ENCODE measurements around the gene SLC44A4. TPM values are rescaled to one million over a fixed set of nuclear protein-coding genes. Genes with fewer than 3 reads are reported as not detected.

Gene SLC44A4
- polyA plus RNA-seq, 1 of the 3 experiments (the other 2 are of a cell fraction), result 0.26 TPM

DNA sequence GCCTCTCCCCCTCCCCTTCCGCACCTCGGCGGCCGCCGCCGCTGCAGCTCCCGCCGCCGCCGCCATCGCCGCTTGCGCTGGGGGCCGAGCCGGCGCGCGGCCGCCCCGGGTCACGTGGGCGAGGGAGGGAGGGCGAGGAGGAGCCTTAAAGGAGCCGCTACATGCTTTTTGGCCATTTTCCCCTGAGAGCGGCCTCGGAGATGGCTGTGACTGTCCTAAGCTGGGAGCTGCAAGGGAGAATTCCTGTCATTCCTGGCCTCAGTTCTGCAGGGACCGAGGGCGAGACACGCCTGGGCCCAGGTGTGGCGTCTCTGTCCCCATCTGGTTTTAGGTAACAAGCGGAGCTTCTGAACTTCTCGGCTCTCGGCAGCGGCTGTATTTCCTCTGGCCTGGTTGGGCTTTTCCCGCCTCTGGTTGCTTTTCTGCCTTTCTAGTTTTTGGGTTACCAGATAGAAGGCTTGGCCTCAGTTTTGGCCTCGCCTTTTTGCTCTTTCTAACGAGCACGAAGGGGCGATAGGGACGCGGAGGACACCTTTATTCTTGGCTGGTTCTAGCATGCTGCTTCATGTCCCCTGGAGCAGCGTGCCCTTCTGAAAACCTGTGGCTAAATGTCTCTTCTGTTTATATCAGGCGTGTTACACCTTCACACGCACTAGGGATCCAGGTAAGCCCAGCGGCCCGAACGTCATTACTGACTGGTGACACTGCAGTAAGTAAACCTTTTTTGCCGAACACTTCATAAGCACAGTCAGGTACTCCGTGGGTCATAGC lies 19.0 kb upstream of the SLC44A4 start, which contains the start of gene EHMT2:
TSS of gene EHMT2 (minus strand) at position 87 of the 771 bp plus-strand sequence. CDS start at position 66, 21 bp downstream.
- no peaks in the 10 kb centered on the region for H4K20me1 ChIP-seq (ENCODE audit: insufficient read depth)
- CTCF ChIA-PET, result interaction anchor here (0.8 to 1.6 kb wide), 8 partner anchors 9 to 351 kb away, joined by 3 to 8 read pairs (median 3); partner anchors contain the start of genes ATP6V1G2 and DDAH2
- no peaks in the 10 kb centered on the region for H3K27me3 ChIP-seq (ENCODE audit: insufficient read depth)
- peak; percentile 94 for DNase-seq
- peaks cover 12% of the 10 kb centered on the region for H3F3A ChIP-seq (replicated peaks; ENCODE audit: insufficient read depth)
- H3K36me3 ChIP-seq (replicated peaks in 1 of 2; ENCODE audit: control insufficient read depth in 1 of 2, insufficient read depth in 2 of 2, low read length in 1 of 2), result peaks cover 18 to 28% of the 10 kb centered on the region in 2 experiments
- peak within 1 kb of the TSS; percentile 41 to 80 for H3K27ac ChIP-seq (ENCODE audit: low read depth in 2 of 2, low read length in 1 of 2)
- H3K9ac ChIP-seq, result peak within 1 kb of the TSS; percentile 76
- H3K9me2 ChIP-seq, result no peaks in the 10 kb centered on the region
- H3K9me3 ChIP-seq, result no peaks in the 10 kb centered on the region
- POLR2A ChIA-PET, result interaction anchor here (0.5 to 1.8 kb wide), 12 partner anchors 9 to 1520 kb away, joined by 3 to 5 read pairs (median 4); partner anchors contain the start of genes CUTA, HSPA1A, HSPA1L and MSH5
- peak within 1 kb of the TSS; percentile 91 for H3K4me2 ChIP-seq
- H3K79me2 ChIP-seq (ENCODE audit: insufficient read depth), result peaks cover 20% of the 10 kb centered on the region; the same call in 1 of the 2 replicates
- peak within 1 kb of the TSS; percentile 71; the same call in 1 of the 2 replicates for H2AFZ ChIP-seq (ENCODE audit: low read depth)
- peaks cover 5 to 38% of the 10 kb centered on the region in 2 experiments for H3K4me1 ChIP-seq (ENCODE audit: control insufficient read depth in 1 of 2, insufficient read depth in 2 of 2, low read depth in 1 of 2, low read length in 1 of 2)
- H3K4me3 ChIP-seq (ENCODE audit: low read depth in 2 of 2, low read length in 1 of 2), result peak within 1 kb of the TSS; percentile 89 to 94
- WGBS (ENCODE audit: low lambda C conversion rate), result 2% methylated on average over 22 of the region's 49 CpGs
- TF ChIP-seq TAF1 (IDR thresholded peaks at IDR 0.05; ENCODE audit: borderline replicate concordance, low read depth, low read length) (0 out of 2 replicates have a peak, but pooled peaks have one; percentile 51), YY1 (IDR thresholded peaks at IDR 0.05; ENCODE audit: low read depth) (peak; percentile 73; the same call in 1 of the 2 replicates), EP300 (IDR thresholded peaks at IDR 0.05; ENCODE audit: borderline replicate concordance in 1 of 2, low read depth in 1 of 2, low read length in 1 of 2) (no peak), MXI1 (IDR thresholded peaks at IDR 0.05; ENCODE audit: low read depth, low read length) (no peak; the same call in 1 of the 2 replicates), TEAD4 (IDR thresholded peaks at IDR 0.05; ENCODE audit: borderline replicate concordance, insufficient read depth) (no peak), GATA2 (CRISPR knock-in tag; IDR thresholded peaks at IDR 0.05) (no peak), RFX5 (IDR thresholded peaks at IDR 0.05; ENCODE audit: low read length) (no peak), SIN3A (IDR thresholded peaks at IDR 0.05; ENCODE audit: borderline replicate concordance, low read depth, low read length) (no peak), RCOR1 (IDR thresholded peaks at IDR 0.05; ENCODE audit: low read length) (no peak), RXRA (IDR thresholded peaks at IDR 0.05; ENCODE audit: borderline replicate concordance, low read depth) (no peak), POLR2AphosphoS5 (IDR thresholded peaks at IDR 0.05; ENCODE audit: low read depth, low read length) (peak; percentile 61), FOXM1 (IDR thresholded peaks at IDR 0.05; ENCODE audit: low read depth) (no peak), NFIC (IDR thresholded peaks at IDR 0.05; ENCODE audit: borderline replicate concordance) (no peak), GABPA (IDR thresholded peaks at IDR 0.05; ENCODE audit: low read depth) (0 out of 2 replicates have a peak, but pooled peaks have one; percentile 20), JUND (IDR thresholded peaks at IDR 0.05) (0 out of 2 replicates have a peak, but pooled peaks have one; percentile 10), FOSL2 (IDR thresholded peaks at IDR 0.05; ENCODE audit: borderline replicate concordance, low read depth) (no peak)
- TF ChIP-seq, protein P1, sequence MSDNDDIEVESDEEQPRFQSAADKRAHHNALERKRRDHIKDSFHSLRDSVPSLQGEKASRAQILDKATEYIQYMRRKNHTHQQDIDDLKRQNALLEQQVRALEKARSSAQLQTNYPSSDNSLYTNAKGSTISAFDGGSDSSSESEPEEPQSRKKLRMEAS (IDR thresholded peaks at IDR 0.05; ENCODE audit: low read depth), result peak; percentile 76; the same call in 1 of the 2 replicates
- TF ChIP-seq, protein P2, sequence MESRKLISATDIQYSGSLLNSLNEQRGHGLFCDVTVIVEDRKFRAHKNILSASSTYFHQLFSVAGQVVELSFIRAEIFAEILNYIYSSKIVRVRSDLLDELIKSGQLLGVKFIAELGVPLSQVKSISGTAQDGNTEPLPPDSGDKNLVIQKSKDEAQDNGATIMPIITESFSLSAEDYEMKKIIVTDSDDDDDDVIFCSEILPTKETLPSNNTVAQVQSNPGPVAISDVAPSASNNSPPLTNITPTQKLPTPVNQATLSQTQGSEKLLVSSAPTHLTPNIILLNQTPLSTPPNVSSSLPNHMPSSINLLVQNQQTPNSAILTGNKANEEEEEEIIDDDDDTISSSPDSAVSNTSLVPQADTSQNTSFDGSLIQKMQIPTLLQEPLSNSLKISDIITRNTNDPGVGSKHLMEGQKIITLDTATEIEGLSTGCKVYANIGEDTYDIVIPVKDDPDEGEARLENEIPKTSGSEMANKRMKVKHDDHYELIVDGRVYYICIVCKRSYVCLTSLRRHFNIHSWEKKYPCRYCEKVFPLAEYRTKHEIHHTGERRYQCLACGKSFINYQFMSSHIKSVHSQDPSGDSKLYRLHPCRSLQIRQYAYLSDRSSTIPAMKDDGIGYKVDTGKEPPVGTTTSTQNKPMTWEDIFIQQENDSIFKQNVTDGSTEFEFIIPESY (IDR thresholded peaks at IDR 0.05; ENCODE audit: borderline replicate concordance, low read depth), result no peak
- TF ChIP-seq, protein P3, sequence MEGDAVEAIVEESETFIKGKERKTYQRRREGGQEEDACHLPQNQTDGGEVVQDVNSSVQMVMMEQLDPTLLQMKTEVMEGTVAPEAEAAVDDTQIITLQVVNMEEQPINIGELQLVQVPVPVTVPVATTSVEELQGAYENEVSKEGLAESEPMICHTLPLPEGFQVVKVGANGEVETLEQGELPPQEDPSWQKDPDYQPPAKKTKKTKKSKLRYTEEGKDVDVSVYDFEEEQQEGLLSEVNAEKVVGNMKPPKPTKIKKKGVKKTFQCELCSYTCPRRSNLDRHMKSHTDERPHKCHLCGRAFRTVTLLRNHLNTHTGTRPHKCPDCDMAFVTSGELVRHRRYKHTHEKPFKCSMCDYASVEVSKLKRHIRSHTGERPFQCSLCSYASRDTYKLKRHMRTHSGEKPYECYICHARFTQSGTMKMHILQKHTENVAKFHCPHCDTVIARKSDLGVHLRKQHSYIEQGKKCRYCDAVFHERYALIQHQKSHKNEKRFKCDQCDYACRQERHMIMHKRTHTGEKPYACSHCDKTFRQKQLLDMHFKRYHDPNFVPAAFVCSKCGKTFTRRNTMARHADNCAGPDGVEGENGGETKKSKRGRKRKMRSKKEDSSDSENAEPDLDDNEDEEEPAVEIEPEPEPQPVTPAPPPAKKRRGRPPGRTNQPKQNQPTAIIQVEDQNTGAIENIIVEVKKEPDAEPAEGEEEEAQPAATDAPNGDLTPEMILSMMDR (IDR thresholded peaks at IDR 0.05), result no peak
- TF ChIP-seq, protein P4, sequence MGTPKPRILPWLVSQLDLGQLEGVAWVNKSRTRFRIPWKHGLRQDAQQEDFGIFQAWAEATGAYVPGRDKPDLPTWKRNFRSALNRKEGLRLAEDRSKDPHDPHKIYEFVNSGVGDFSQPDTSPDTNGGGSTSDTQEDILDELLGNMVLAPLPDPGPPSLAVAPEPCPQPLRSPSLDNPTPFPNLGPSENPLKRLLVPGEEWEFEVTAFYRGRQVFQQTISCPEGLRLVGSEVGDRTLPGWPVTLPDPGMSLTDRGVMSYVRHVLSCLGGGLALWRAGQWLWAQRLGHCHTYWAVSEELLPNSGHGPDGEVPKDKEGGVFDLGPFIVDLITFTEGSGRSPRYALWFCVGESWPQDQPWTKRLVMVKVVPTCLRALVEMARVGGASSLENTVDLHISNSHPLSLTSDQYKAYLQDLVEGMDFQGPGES (IDR thresholded peaks at IDR 0.05; ENCODE audit: low read depth, low read length), result no peak
- TF ChIP-seq, protein P5, sequence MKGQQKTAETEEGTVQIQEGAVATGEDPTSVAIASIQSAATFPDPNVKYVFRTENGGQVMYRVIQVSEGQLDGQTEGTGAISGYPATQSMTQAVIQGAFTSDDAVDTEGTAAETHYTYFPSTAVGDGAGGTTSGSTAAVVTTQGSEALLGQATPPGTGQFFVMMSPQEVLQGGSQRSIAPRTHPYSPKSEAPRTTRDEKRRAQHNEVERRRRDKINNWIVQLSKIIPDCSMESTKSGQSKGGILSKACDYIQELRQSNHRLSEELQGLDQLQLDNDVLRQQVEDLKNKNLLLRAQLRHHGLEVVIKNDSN (IDR thresholded peaks at IDR 0.05; ENCODE audit: borderline replicate concordance, low read depth), result peak; percentile 94
- TF ChIP-seq, protein P6, sequence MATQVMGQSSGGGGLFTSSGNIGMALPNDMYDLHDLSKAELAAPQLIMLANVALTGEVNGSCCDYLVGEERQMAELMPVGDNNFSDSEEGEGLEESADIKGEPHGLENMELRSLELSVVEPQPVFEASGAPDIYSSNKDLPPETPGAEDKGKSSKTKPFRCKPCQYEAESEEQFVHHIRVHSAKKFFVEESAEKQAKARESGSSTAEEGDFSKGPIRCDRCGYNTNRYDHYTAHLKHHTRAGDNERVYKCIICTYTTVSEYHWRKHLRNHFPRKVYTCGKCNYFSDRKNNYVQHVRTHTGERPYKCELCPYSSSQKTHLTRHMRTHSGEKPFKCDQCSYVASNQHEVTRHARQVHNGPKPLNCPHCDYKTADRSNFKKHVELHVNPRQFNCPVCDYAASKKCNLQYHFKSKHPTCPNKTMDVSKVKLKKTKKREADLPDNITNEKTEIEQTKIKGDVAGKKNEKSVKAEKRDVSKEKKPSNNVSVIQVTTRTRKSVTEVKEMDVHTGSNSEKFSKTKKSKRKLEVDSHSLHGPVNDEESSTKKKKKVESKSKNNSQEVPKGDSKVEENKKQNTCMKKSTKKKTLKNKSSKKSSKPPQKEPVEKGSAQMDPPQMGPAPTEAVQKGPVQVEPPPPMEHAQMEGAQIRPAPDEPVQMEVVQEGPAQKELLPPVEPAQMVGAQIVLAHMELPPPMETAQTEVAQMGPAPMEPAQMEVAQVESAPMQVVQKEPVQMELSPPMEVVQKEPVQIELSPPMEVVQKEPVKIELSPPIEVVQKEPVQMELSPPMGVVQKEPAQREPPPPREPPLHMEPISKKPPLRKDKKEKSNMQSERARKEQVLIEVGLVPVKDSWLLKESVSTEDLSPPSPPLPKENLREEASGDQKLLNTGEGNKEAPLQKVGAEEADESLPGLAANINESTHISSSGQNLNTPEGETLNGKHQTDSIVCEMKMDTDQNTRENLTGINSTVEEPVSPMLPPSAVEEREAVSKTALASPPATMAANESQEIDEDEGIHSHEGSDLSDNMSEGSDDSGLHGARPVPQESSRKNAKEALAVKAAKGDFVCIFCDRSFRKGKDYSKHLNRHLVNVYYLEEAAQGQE (IDR thresholded peaks at IDR 0.05; ENCODE audit: low read depth, low read length), result no peak
